Measurements from ENCODE around the gene ARMH4.

The ARMH4 gene

DNA sequence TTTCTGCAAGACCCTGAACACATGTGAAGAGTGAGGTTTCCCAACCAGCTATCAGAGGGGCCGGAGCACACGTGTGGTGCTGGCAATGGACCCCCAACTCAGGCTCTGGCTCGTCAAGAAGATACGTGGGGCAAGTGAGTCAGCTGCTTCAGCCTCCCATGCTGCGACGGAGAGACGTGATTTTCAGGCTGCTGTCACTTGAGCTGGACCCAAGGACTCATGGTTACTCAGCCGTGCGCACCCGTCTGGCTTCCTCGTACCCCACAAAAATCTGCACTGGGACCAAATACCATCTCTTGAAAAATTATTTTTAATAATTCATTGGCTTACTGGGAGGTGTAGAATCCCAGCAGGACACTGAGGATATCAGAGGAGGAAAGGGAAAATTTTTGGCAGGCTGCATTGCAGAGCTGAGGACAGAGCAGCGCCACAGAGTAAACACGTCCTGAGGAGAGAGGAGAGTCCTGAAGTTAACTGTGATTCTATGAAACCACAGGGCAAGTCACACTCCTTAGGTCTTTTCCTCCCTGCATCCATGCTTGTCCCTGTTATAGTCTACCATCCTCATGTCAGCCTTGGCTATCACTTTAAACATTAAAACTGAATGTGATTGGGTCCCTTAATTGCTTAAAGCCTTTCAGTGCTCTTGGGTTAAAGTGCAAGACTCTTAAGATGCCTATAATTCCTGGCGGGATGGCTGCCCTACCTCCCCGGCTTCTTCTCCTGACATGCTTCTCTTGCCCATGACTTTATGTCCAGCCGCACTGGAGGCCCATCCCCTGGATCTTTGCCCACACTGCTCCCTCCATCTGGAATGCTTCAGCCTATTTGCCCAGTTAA lies 190.8 kb downstream of the ARMH4 start:
- no peak for DNase-seq (ENCODE audit: low spot score)

DNA sequence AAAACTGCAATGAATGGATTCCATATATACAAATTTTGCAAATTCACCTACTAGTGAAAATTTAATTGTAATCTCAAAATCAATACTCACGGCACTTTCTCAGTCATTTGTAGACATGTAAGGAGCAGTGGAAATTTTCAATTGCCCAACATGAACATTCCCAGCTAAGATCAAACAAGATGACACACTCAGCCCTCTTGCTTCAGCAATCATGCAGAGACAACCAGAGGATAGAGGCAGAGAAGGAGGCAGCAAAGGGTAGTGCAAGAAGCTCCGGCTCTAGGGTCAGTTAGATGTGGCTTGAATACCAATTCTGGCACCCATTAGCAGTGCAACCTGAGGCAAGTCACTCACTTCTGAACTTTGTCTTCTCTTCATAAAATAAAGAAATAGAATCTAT lies 194.6 kb downstream of the ARMH4 start:
- DNase-seq (ENCODE audit: low spot score): no peak
